HepG2 (cell line): Measurements from ENCODE around the gene LGALS4. TPM values are rescaled to one million over a fixed set of nuclear protein-coding genes. Genes with fewer than 3 reads are reported as not detected.

ENCODE experiments used
- CBFB ChIP-seq: sonication (generic); formaldehyde crosslinking; IDR thresholded peaks from 2 replicates; pipeline ENCODE4 v1.4.0; 2020; ENCODE audit warnings: missing genetic modification reagents
- CENPBD1 ChIP-seq: sonication (generic); formaldehyde crosslinking; IDR thresholded peaks from 2 replicates; pipeline ENCODE4 v1.8.0; 2022; ENCODE audit warnings: missing genetic modification reagents, low read depth, mild to moderate bottlenecking, borderline replicate concordance
- CREM ChIP-seq, 2 experiments: sonication (generic) in 1 of 2; formaldehyde crosslinking in 1 of 2; IDR thresholded peaks; 2 replicates each; pipeline versions ENCODE4 v1.4.0 to v1.6.1; 2016 to 2020; ENCODE audit warnings: antibody characterized with exemption in 1 of 2, mild to moderate bottlenecking in 1 of 2, missing genetic modification reagents in 1 of 2
- GATAD2A ChIP-seq: IDR thresholded peaks from 2 replicates; pipeline ENCODE4 v1.6.1; 2016
- HOMEZ ChIP-seq: IDR thresholded peaks from 2 replicates; pipeline ENCODE4 v1.6.1; 2016; ENCODE audit warnings: low read depth
- PAXIP1 ChIP-seq: sonication (generic); formaldehyde crosslinking; conservative IDR thresholded peaks from 2 replicates; pipeline ENCODE4 v1.4.0; 2020; ENCODE audit warnings: mild to moderate bottlenecking, missing genetic modification reagents, moderate library complexity
- RARA ChIP-seq: IDR thresholded peaks from 2 replicates; pipeline ENCODE4 v1.6.1; 2016; ENCODE audit warnings: missing genetic modification reagents, missing compliant biosample characterization
- SNAPC5 ChIP-seq: sonication (generic); formaldehyde crosslinking; IDR thresholded peaks from 2 replicates; pipeline ENCODE4 v1.8.1; 2023; ENCODE audit warnings: mild to moderate bottlenecking, missing genetic modification reagents, borderline replicate concordance
- SOX5 ChIP-seq: IDR thresholded peaks from 2 replicates; pipeline ENCODE4 v1.6.1; 2016; ENCODE audit warnings: borderline replicate concordance
- TEAD3 ChIP-seq: optimal IDR thresholded peaks from 2 replicates; pipeline ENCODE3; 2016; ENCODE audit warnings: borderline replicate concordance
- YEATS4 ChIP-seq: sonication (generic); formaldehyde crosslinking; IDR thresholded peaks from 2 replicates; pipeline ENCODE4 v1.4.0; 2020; ENCODE audit warnings: missing genetic modification reagents, borderline replicate concordance
- ZBTB34 ChIP-seq: sonication (generic); formaldehyde crosslinking; IDR thresholded peaks from 2 replicates; pipeline ENCODE4 v1.8.0; 2022; ENCODE audit warnings: mild to moderate bottlenecking, missing genetic modification reagents
- ZFP36L1 ChIP-seq: sonication (generic); formaldehyde crosslinking; IDR thresholded peaks from 2 replicates; pipeline ENCODE4 v1.8.0; 2022; ENCODE audit warnings: mild to moderate bottlenecking, missing genetic modification reagents, moderate library complexity
- ZNF180 ChIP-seq: sonication (generic); formaldehyde crosslinking; IDR thresholded peaks from 2 replicates; pipeline ENCODE4 v1.4.0; 2020; ENCODE audit warnings: low read depth, missing genetic modification reagents, borderline replicate concordance
- ZNF432 ChIP-seq: sonication (generic); formaldehyde crosslinking; IDR thresholded peaks from 2 replicates; pipeline ENCODE4 v1.5.0; 2020; ENCODE audit warnings: missing genetic modification reagents, mild to moderate bottlenecking, borderline replicate concordance
- ZNF609 ChIP-seq: sonication (generic); formaldehyde crosslinking; IDR thresholded peaks from 2 replicates; pipeline ENCODE4 v1.4.0; 2020; ENCODE audit warnings: mild to moderate bottlenecking, missing genetic modification reagents, borderline replicate concordance
- ZNF788 ChIP-seq: sonication (generic); formaldehyde crosslinking; IDR thresholded peaks from 2 replicates; pipeline ENCODE4 v1.5.0; 2020; ENCODE audit warnings: mild to moderate bottlenecking, missing genetic modification reagents, borderline replicate concordance
- polyA plus RNA-seq, 8 experiments: library from polyadenylated mRNA; depleted of rRNA in 3 of 8; stranded (reverse) in 7 of 8; unstranded in 1 of 8; fragments of >200 nt; fragmentation: Illumina TruSeq in 4 of 8; extraction: Trizol in 4 of 8; gene quantifications; 2 replicates each; pipeline versions ENCODE4 v1.2.1 to v1.2.3, GENCODE V29; 2011 to 2016; ENCODE audit warnings: low read depth in 4 of 8, missing spikeins in 1 of 8, mixed read lengths in 1 of 8; ENCODE audit not compliant: insufficient read depth in 1 of 8
- total RNA-seq, 5 experiments: library from RNA; depleted of rRNA; stranded (reverse); fragments of >200 nt; fragmentation: Illumina TruSeq; extraction: Trizol; gene quantifications; 2 replicates each; pipeline ENCODE4 v1.2.3, GENCODE V29; 2016; ENCODE audit warnings: low read depth in 1 of 5

Gene LGALS4
- total and polyA plus RNA-seq, 2 of the 13 experiments (the other 11 are each of a cell fraction or from before 2014, with no cell fraction given) = 0.24 to 0.71 TPM

- TF ChIP-seq TEAD3 (CRISPR knock-in tag) = peak; percentile 43
- TF ChIP-seq GATAD2A (CRISPR knock-in tag) = peak; percentile 66
- no peak for TF ChIP-seq CENPBD1
- no peak; the same call in 1 of the 2 replicates for TF ChIP-seq CREM (IDR thresholded peaks at IDR 0.05)
- no peak for TF ChIP-seq CREM (CRISPR knock-in tag; IDR thresholded peaks at IDR 0.05)
- 0 out of 2 replicates have a peak, but pooled peaks have one; percentile 26 for TF ChIP-seq HOMEZ (CRISPR knock-in tag)
- TF ChIP-seq ZNF788 (CRISPR knock-in tag) = no peak
- no peak for TF ChIP-seq ZFP36L1 (CRISPR knock-in tag)
- 0 out of 2 replicates have a peak, but pooled peaks have one; percentile 29 for TF ChIP-seq CBFB (CRISPR knock-in tag)
- peak; percentile 59 for TF ChIP-seq PAXIP1 (CRISPR knock-in tag)
- TF ChIP-seq ZBTB34 (CRISPR knock-in tag) = no peak
- no peak for TF ChIP-seq ZNF180
- TF ChIP-seq ZNF432 (CRISPR knock-in tag) = no peak
- peak; percentile 29; the same call in 1 of the 2 replicates for TF ChIP-seq RARA (CRISPR knock-in tag)
- TF ChIP-seq SNAPC5 (CRISPR knock-in tag) = no peak
- peak; percentile 23; the same call in 1 of the 2 replicates for TF ChIP-seq SOX5 (CRISPR knock-in tag)
- 0 out of 2 replicates have a peak, but pooled peaks have one; percentile 28 for TF ChIP-seq ZNF609 (CRISPR knock-in tag)
- no peak for TF ChIP-seq YEATS4 (CRISPR knock-in tag)
These were observed 24.9 kb upstream of the LGALS4 start (continued) for GRCh38 chr19:38837656-38838121.
